Measurements from ENCODE around the gene ERMAP.

The ERMAP gene

DNA sequence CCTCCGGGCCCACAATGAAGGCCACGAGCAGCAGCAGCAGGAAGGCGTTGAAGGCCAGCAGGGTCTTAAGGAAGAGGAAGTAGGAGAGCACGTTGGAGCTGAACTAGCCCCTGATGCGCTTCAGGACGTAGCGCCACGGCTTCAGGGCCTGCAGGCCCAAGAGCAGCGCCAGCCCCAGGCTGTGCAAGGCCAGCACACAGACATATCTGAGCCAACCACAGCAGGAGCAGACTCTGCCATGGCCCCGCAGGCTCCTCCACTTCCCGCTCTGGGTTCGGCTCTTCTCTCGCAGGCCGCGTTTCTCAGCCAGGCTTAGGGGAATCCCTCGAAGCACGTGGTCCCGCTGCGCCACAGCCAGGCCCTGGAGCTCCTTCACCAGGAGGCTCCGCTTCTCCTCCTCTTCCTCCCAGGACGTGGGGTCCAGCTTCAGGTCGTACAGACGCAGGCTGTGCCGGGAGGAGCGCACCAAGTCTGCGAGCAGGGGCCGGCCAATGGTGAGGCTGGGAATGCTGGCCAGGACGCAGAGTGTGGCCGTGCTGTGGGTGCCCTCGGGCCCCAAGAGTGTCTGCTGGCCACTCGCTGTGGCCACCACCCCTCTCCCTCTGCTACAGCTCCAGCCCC is 71.2 kb downstream of the ERMAP start:
- H3K27ac Mint-ChIP-seq = no peak overlapping the region
- no peaks in the 10 kb centered on the region for H3K36me3 Mint-ChIP-seq
- peaks cover 3% of the 10 kb centered on the region for H3K27me3 Mint-ChIP-seq
- H3K9me3 Mint-ChIP-seq = no peaks in the 10 kb centered on the region
- DNase-seq (ENCODE audit: low spot score in 2 of 2) (no peak), ATAC-seq (ENCODE audit: low read depth) (no peak)
- no peak overlapping the region for H3K4me3 Mint-ChIP-seq
- no peaks in the 10 kb centered on the region for H3K4me1 Mint-ChIP-seq

DNA sequence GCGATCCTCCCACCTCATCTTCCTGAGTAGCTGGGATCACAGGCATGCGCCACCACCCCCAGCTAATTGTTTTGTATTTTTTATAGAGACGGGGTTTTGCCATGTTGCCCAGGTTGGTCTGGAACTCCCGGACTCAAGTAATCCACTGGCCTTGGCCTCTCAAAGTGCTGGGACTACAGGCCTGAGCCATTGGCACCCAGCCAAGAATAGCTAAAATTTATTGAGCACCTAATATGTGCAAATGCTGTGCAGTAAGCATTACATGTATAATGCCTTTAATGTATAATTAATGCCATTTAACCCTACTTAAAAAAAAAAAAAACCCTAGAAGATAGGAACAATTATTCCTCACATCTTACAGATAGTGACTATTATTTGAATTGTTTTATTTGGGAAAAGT is 72.3 kb downstream of the ERMAP start:
- Mint-ChIP-seq H3K9me3 (no peaks in the 10 kb centered on the region), H3K4me1 (no peaks in the 10 kb centered on the region), H3K4me3 (no peak overlapping the region), H3K27ac (no peak overlapping the region), H3K36me3 (no peaks in the 10 kb centered on the region), H3K27me3 (peaks cover 3% of the 10 kb centered on the region)
- DNase-seq (ENCODE audit: low spot score in 2 of 2) = no peak
- ATAC-seq (ENCODE audit: low read depth) = no peak

DNA sequence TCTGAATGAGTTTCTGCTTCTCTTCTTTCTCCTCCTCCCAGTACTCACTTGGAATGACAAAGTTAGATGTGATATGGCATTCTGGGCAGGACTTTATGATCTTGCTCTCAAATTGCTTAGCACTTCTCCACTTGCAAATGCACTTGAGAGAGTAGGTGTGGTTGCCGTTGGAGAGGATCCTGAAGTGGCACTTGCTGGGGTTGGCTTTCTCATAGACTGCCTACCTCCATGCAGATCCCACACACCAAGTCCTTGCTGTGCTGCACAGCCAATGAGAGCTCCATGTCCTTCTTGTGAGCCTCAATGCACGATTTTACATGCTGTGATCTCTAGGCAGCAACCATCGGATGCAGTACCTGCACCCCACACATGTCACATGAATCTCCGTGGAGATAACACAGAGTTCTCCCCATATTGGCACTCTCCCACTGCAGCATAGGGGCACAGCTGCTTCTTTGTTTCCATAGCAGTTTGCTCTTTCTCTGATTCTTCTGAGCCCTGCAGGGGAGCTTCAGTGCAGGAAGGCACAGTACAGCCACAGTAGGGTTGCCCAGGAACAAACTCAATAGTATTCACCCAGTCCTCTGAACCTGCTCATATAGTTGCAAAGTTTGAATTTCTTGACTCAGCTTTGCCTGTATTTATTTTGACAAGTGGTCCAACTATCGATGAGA is 74.7 kb downstream of the ERMAP start:
- Mint-ChIP-seq H3K4me3 (no peak overlapping the region), H3K27ac (peak overlapping the region; percentile 51), H3K36me3 (no peaks in the 10 kb centered on the region), H3K9me3 (no peaks in the 10 kb centered on the region), H3K4me1 (no peaks in the 10 kb centered on the region), H3K27me3 (peaks cover 5% of the 10 kb centered on the region)
- DNase-seq (ENCODE audit: low spot score in 2 of 2) (no peak), ATAC-seq (ENCODE audit: low read depth) (no peak)
